ENCODE measurements around the gene CKLF.
"Not testable (repeated sequence)": the region's sequence is repeated elsewhere in the genome, so short reads cannot be mapped to it uniquely, and the experiment has no call there.

The CKLF gene

GRCh38 chr16:66514391-66514790 is 38.0 kb upstream of the CKLF start:
- H3K9me3 ChIP-seq (ENCODE audit: control insufficient read depth, insufficient read depth, low read length); H3K36me3 ChIP-seq (ENCODE audit: insufficient read depth, low read length); H3K9ac ChIP-seq (ENCODE audit: low read depth, low read length): not testable (repeated sequence)
- H3K4me1 ChIP-seq (ENCODE audit: insufficient read depth, low read length), result peaks cover 46% of the 10 kb centered on the region

- H3K9ac ChIP-seq (ENCODE audit: low read depth, low read length); H3K9me3 ChIP-seq (ENCODE audit: control insufficient read depth, insufficient read depth, low read length); H3K36me3 ChIP-seq (ENCODE audit: insufficient read depth, low read length): not testable (repeated sequence)
- H3K4me1 ChIP-seq (ENCODE audit: insufficient read depth, low read length), result peaks cover 50% of the 10 kb centered on the region
These were observed 37.3 kb upstream of the CKLF start for GRCh38 chr16:66514980-66515595.

GRCh38 chr16:66515596-66516508 is 36.5 kb upstream of the CKLF start:
- no peaks in the 10 kb centered on the region for H3K36me3 ChIP-seq (ENCODE audit: insufficient read depth, low read length)
- H3K9ac ChIP-seq (ENCODE audit: low read depth, low read length), result no peak overlapping the region
- no peaks in the 10 kb centered on the region for H3K9me3 ChIP-seq (ENCODE audit: control insufficient read depth, insufficient read depth, low read length)
- H3K4me1 ChIP-seq (ENCODE audit: insufficient read depth, low read length), result peaks cover 50% of the 10 kb centered on the region

GRCh38 chr16:66516509-66516807 is 35.9 kb upstream of the CKLF start:
- Histone ChIP-seq H3K9ac (ENCODE audit: low read depth, low read length) (no peak overlapping the region), H3K36me3 (ENCODE audit: insufficient read depth, low read length) (no peaks in the 10 kb centered on the region), H3K9me3 (ENCODE audit: control insufficient read depth, insufficient read depth, low read length) (no peaks in the 10 kb centered on the region), H3K4me1 (ENCODE audit: insufficient read depth, low read length) (peaks cover 45% of the 10 kb centered on the region)

GRCh38 chr16:66516808-66517585 is 35.4 kb upstream of the CKLF start:
- Histone ChIP-seq H3K4me1 (ENCODE audit: insufficient read depth, low read length) (peaks cover 40% of the 10 kb centered on the region), H3K9me3 (ENCODE audit: control insufficient read depth, insufficient read depth, low read length) (no peaks in the 10 kb centered on the region), H3K36me3 (ENCODE audit: insufficient read depth, low read length) (no peaks in the 10 kb centered on the region), H3K9ac (ENCODE audit: low read depth, low read length) (no peak overlapping the region)

GRCh38 chr16:66517586-66518263 is 34.7 kb upstream of the CKLF start:
- H3K36me3 ChIP-seq (ENCODE audit: insufficient read depth, low read length), result no peaks in the 10 kb centered on the region
- peaks cover 34% of the 10 kb centered on the region for H3K4me1 ChIP-seq (ENCODE audit: insufficient read depth, low read length)
- H3K9ac ChIP-seq (ENCODE audit: low read depth, low read length), result no peak overlapping the region
- no peaks in the 10 kb centered on the region for H3K9me3 ChIP-seq (ENCODE audit: control insufficient read depth, insufficient read depth, low read length)

GRCh38 chr16:66519482-66520373 is 32.6 kb upstream of the CKLF start:
- H3K9me3 ChIP-seq (ENCODE audit: control insufficient read depth, insufficient read depth, low read length), result no peaks in the 10 kb centered on the region
- H3K9ac ChIP-seq (ENCODE audit: low read depth, low read length), result no peak overlapping the region
- no peaks in the 10 kb centered on the region for H3K36me3 ChIP-seq (ENCODE audit: insufficient read depth, low read length)
- H3K4me1 ChIP-seq (ENCODE audit: insufficient read depth, low read length), result peaks cover 24% of the 10 kb centered on the region

- no peaks in the 10 kb centered on the region for H3K9me3 ChIP-seq (ENCODE audit: control insufficient read depth, insufficient read depth, low read length)
- no peaks in the 10 kb centered on the region for H3K36me3 ChIP-seq (ENCODE audit: insufficient read depth, low read length)
- H3K4me1 ChIP-seq (ENCODE audit: insufficient read depth, low read length), result peaks cover 18% of the 10 kb centered on the region
- no peak overlapping the region for H3K9ac ChIP-seq (ENCODE audit: low read depth, low read length)
These were observed 31.8 kb upstream of the CKLF start for GRCh38 chr16:66520406-66521170.

GRCh38 chr16:66521252-66521713 is 31.1 kb upstream of the CKLF start:
- Histone ChIP-seq H3K9ac (ENCODE audit: low read depth, low read length) (no peak overlapping the region), H3K9me3 (ENCODE audit: control insufficient read depth, insufficient read depth, low read length) (no peaks in the 10 kb centered on the region), H3K4me1 (ENCODE audit: insufficient read depth, low read length) (peaks cover 17% of the 10 kb centered on the region), H3K36me3 (ENCODE audit: insufficient read depth, low read length) (no peaks in the 10 kb centered on the region)

- peaks cover 11% of the 10 kb centered on the region for H3K4me1 ChIP-seq (ENCODE audit: insufficient read depth, low read length)
- H3K9ac ChIP-seq (ENCODE audit: low read depth, low read length), result no peak overlapping the region
- H3K36me3 ChIP-seq (ENCODE audit: insufficient read depth, low read length), result no peaks in the 10 kb centered on the region
- no peaks in the 10 kb centered on the region for H3K9me3 ChIP-seq (ENCODE audit: control insufficient read depth, insufficient read depth, low read length)
These were observed 30.2 kb upstream of the CKLF start for GRCh38 chr16:66521951-66522771.

GRCh38 chr16:66522816-66523590 is 29.4 kb upstream of the CKLF start:
- Histone ChIP-seq H3K36me3 (ENCODE audit: insufficient read depth, low read length) (no peaks in the 10 kb centered on the region), H3K4me1 (ENCODE audit: insufficient read depth, low read length) (peaks cover 4% of the 10 kb centered on the region; the same call in 1 of the 2 replicates), H3K9ac (ENCODE audit: low read depth, low read length) (no peak overlapping the region), H3K9me3 (ENCODE audit: control insufficient read depth, insufficient read depth, low read length) (no peaks in the 10 kb centered on the region)
